ENCODE results near the gene ARHGEF17.

The ARHGEF17 gene

DNA sequence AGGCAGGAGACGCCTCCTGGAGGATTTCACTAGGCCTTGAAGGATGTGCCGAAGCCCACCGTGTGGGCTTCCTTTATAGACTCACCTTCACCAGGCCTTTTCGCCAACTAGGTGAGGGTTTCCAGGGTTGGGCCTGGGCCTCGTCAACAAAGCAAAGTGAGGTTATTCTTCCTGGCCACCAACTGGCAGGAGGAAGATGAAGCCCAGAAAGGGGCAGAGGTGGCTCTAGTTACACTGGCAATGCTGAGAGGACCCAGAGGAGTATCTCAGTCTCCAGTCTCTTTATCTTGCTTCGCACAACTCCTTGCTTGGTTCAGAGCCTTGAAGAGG lies 67.7 kb downstream of the ARHGEF17 start:
- ChIA-PET POLR2A (interaction anchor here (0.6 to 1.7 kb wide), 2 partner anchors 19 to 68 kb away, joined by 3 to 6 read pairs; partner anchors contain the start of gene ARHGEF17), CTCF (interaction anchor here (1.4 to 2.8 kb wide), 4 partner anchors 9 to 69 kb away, joined by 3 to 23 read pairs (median 14); no protein-coding TSS in a partner anchor)
- 0 out of 2 replicates have a peak, but pooled peaks have one; percentile 14 for TF ChIP-seq ZNF10 (tag by site-specific recombination; IDR thresholded peaks at IDR 0.05)
- TF ChIP-seq ZNF335 (tag by site-specific recombination; conservative IDR thresholded peaks at IDR 0.05) = 0 out of 2 replicates have a peak, but pooled peaks have one; percentile 30
- no peak for TF ChIP-seq ZNF16 (tag by site-specific recombination; IDR thresholded peaks at IDR 0.05; ENCODE audit: low read depth)
- no peak overlapping the region for H3K4me3 ChIP-seq (ENCODE audit: low read depth, low read length)
- H3K4me1 ChIP-seq (ENCODE audit: control insufficient read depth, insufficient read depth, low read length) = no peaks in the 10 kb centered on the region
- H3K36me3 ChIP-seq (ENCODE audit: control insufficient read depth in 2 of 2, insufficient read depth in 1 of 2, low read length in 2 of 2) = no peaks in the 10 kb centered on the region
- no peak overlapping the region for H3K27ac ChIP-seq (ENCODE audit: extremely low read depth, low read depth, low read length)
- H3K9me3 ChIP-seq (ENCODE audit: control insufficient read depth, insufficient read depth, low read depth, low read length) = no peaks in the 10 kb centered on the region

DNA sequence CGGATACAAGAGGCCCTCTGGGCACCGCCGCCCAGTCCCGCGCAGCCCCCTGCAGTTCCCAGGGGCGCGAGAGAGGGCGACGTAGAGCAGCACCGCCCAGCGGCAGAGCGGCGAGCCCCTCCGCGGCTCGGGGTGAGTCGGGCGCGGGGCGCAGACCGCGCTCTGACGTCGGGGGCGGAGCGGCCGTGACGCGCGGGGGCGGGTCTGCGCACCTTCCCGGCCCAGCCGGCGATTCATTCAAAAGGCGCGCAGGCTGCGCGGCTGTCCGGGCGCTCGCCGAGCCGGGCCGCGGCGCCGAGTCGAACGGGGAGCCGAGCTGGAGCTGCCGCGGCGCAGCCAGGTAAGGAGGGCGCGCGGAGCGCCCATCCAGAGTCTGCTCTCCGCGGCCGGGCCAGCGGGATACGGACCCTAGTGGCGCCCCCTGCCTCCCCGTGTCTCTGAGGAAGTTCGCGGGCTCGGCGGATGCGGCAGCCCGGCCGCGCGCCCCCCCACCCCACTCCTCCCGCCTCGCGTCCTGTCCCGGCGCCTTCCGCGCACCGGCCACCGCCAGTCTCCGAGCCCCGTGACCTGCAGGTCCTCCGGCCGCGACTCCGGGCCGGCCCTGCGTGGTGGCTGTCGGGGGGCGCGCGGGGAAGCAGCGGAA lies 68.2 kb downstream of the ARHGEF17 start, which contains the start of gene RELT:
TSS of gene RELT (plus strand) at position 240 of the 643 bp plus-strand sequence. CDS start 12,738 bp downstream, outside the sequence.
- CTCF ChIA-PET = interaction anchor here (0.6 to 1.4 kb wide), 4 partner anchors 9 to 82 kb away, joined by 3 to 5 read pairs (median 3); no protein-coding TSS in a partner anchor
- Histone ChIP-seq H3K27ac (ENCODE audit: extremely low read depth, low read depth, low read length) (peak within 1 kb of the TSS; percentile 64; the same call in 1 of the 2 replicates), H3K36me3 (ENCODE audit: control insufficient read depth in 2 of 2, insufficient read depth in 1 of 2, low read length in 2 of 2) (no peaks in the 10 kb centered on the region), H3K4me1 (ENCODE audit: control insufficient read depth, insufficient read depth, low read length) (no peaks in the 10 kb centered on the region), H3K4me3 (ENCODE audit: low read depth, low read length) (peak within 1 kb of the TSS; percentile 82), H3K9me3 (ENCODE audit: control insufficient read depth, insufficient read depth, low read depth, low read length) (no peaks in the 10 kb centered on the region)
- POLR2A ChIA-PET = interaction anchor here (0.6 to 1.7 kb wide), 4 partner anchors 17 to 69 kb away, joined by 3 to 8 read pairs (median 4); partner anchors contain the start of gene ARHGEF17
- TF ChIP-seq ZNF155 (tag by site-specific recombination; IDR thresholded peaks at IDR 0.05) (no peak), OSR2 (tag by site-specific recombination; IDR thresholded peaks at IDR 0.05) (no peak), KLF10 (tag by site-specific recombination; IDR thresholded peaks at IDR 0.05) (peak; percentile 96), ZBTB17 (tag by site-specific recombination; IDR thresholded peaks at IDR 0.05) (no peak; the same call in 1 of the 2 replicates), ZBTB8A (tag by site-specific recombination; IDR thresholded peaks at IDR 0.05) (peak; percentile 98), SP2 (tag by site-specific recombination; IDR thresholded peaks at IDR 0.05) (0 out of 2 replicates have a peak, but pooled peaks have one; percentile 20), ZNF660 (tag by site-specific recombination; IDR thresholded peaks at IDR 0.05) (peak; percentile 69; the same call in 1 of the 2 replicates), YY2 (tag by site-specific recombination; IDR thresholded peaks at IDR 0.05) (no peak), ZNF341 (tag by site-specific recombination; IDR thresholded peaks at IDR 0.05; ENCODE audit: low read depth) (0 out of 2 replicates have a peak, but pooled peaks have one; percentile 13), ZNF169 (tag by site-specific recombination; IDR thresholded peaks at IDR 0.05) (no peak)
- TF ChIP-seq, protein P1, sequence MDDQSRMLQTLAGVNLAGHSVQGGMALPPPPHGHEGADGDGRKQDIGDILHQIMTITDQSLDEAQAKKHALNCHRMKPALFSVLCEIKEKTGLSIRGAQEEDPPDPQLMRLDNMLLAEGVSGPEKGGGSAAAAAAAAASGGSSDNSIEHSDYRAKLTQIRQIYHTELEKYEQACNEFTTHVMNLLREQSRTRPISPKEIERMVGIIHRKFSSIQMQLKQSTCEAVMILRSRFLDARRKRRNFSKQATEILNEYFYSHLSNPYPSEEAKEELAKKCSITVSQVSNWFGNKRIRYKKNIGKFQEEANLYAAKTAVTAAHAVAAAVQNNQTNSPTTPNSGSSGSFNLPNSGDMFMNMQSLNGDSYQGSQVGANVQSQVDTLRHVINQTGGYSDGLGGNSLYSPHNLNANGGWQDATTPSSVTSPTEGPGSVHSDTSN (CRISPR knock-in tag; IDR thresholded peaks at IDR 0.05) = peak; percentile 60; the same call in 1 of the 2 replicates
- TF ChIP-seq, protein P2, sequence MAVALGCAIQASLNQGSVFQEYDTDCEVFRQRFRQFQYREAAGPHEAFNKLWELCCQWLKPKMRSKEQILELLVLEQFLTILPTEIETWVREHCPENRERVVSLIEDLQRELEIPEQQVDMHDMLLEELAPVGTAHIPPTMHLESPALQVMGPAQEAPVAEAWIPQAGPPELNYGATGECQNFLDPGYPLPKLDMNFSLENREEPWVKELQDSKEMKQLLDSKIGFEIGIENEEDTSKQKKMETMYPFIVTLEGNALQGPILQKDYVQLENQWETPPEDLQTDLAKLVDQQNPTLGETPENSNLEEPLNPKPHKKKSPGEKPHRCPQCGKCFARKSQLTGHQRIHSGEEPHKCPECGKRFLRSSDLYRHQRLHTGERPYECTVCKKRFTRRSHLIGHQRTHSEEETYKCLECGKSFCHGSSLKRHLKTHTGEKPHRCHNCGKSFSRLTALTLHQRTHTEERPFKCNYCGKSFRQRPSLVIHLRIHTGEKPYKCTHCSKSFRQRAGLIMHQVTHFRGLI (tag by site-specific recombination; IDR thresholded peaks at IDR 0.05) = peak; percentile 10; the same call in 1 of the 2 replicates
- TF ChIP-seq, protein P3, sequence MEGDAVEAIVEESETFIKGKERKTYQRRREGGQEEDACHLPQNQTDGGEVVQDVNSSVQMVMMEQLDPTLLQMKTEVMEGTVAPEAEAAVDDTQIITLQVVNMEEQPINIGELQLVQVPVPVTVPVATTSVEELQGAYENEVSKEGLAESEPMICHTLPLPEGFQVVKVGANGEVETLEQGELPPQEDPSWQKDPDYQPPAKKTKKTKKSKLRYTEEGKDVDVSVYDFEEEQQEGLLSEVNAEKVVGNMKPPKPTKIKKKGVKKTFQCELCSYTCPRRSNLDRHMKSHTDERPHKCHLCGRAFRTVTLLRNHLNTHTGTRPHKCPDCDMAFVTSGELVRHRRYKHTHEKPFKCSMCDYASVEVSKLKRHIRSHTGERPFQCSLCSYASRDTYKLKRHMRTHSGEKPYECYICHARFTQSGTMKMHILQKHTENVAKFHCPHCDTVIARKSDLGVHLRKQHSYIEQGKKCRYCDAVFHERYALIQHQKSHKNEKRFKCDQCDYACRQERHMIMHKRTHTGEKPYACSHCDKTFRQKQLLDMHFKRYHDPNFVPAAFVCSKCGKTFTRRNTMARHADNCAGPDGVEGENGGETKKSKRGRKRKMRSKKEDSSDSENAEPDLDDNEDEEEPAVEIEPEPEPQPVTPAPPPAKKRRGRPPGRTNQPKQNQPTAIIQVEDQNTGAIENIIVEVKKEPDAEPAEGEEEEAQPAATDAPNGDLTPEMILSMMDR (tag by site-specific recombination; IDR thresholded peaks at IDR 0.05) = peak; percentile 68
- TF ChIP-seq, protein P4, sequence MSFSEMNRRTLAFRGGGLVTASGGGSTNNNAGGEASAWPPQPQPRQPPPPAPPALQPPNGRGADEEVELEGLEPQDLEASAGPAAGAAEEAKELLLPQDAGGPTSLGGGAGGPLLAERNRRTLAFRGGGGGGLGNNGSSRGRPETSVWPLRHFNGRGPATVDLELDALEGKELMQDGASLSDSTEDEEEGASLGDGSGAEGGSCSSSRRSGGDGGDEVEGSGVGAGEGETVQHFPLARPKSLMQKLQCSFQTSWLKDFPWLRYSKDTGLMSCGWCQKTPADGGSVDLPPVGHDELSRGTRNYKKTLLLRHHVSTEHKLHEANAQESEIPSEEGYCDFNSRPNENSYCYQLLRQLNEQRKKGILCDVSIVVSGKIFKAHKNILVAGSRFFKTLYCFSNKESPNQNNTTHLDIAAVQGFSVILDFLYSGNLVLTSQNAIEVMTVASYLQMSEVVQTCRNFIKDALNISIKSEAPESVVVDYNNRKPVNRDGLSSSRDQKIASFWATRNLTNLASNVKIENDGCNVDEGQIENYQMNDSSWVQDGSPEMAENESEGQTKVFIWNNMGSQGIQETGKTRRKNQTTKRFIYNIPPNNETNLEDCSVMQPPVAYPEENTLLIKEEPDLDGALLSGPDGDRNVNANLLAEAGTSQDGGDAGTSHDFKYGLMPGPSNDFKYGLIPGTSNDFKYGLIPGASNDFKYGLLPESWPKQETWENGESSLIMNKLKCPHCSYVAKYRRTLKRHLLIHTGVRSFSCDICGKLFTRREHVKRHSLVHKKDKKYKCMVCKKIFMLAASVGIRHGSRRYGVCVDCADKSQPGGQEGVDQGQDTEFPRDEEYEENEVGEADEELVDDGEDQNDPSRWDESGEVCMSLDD (tag by site-specific recombination; IDR thresholded peaks at IDR 0.05) = peak; percentile 44; the same call in 1 of the 2 replicates
- TF ChIP-seq, protein P5, sequence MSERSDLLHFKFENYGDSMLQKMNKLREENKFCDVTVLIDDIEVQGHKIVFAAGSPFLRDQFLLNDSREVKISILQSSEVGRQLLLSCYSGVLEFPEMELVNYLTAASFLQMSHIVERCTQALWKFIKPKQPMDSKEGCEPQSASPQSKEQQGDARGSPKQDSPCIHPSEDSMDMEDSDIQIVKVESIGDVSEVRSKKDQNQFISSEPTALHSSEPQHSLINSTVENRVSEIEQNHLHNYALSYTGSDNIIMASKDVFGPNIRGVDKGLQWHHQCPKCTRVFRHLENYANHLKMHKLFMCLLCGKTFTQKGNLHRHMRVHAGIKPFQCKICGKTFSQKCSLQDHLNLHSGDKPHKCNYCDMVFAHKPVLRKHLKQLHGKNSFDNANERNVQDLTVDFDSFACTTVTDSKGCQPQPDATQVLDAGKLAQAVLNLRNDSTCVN (tag by site-specific recombination; optimal IDR thresholded peaks at IDR 0.05) = peak; percentile 64
- TF ChIP-seq, protein P6, sequence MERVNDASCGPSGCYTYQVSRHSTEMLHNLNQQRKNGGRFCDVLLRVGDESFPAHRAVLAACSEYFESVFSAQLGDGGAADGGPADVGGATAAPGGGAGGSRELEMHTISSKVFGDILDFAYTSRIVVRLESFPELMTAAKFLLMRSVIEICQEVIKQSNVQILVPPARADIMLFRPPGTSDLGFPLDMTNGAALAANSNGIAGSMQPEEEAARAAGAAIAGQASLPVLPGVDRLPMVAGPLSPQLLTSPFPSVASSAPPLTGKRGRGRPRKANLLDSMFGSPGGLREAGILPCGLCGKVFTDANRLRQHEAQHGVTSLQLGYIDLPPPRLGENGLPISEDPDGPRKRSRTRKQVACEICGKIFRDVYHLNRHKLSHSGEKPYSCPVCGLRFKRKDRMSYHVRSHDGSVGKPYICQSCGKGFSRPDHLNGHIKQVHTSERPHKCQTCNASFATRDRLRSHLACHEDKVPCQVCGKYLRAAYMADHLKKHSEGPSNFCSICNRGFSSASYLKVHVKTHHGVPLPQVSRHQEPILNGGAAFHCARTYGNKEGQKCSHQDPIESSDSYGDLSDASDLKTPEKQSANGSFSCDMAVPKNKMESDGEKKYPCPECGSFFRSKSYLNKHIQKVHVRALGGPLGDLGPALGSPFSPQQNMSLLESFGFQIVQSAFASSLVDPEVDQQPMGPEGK (tag by site-specific recombination; IDR thresholded peaks at IDR 0.05) = peak; percentile 75
